Esophagus muscularis mucosa (tissue), 3 donors: ENCODE results near the gene PAK4.

Source experiments
- POLR2AphosphoS5 ChIP-seq, 2 donors: sonication (generic); formaldehyde crosslinking; IDR thresholded peaks; one replicate each; pipeline ENCODE4 v1.6.1; 2017; ENCODE audit warnings: antibody characterized with exemption in 2 of 2
- TF ChIP-seq, protein P1 (sequence below), 3 experiments: fragments of 200-600 bp in 2 of 3; fragments of 450-650 bp in 1 of 3; sonication (generic) in 2 of 3; IDR thresholded peaks; one replicate each; pipeline ENCODE4 v1.5.1; 2017 to 2019; ENCODE audit warnings: antibody characterized with exemption in 3 of 3, mild to moderate bottlenecking in 2 of 3, moderate library complexity in 1 of 3

DNA sequence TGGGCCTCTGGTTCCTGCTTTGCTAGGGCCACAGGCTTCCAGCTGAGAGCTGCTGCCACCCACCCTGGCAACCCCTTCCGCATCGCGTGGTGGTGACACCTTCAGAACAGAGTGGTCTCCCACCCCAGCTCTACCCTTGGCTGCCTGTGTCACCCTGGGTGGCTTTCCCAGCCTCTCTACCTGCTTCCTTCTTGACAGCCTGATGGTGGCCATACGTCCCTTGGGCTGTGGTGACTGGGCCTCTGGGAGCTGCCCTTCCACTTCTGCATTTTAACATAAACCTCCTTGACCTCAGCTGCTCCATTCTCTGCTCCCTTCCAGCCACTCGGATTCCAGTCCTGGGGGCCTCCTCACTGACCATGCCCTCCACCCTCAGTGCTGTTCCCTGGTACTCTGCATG is 17.0 kb downstream of the PAK4 start:
- TF ChIP-seq, protein P1, sequence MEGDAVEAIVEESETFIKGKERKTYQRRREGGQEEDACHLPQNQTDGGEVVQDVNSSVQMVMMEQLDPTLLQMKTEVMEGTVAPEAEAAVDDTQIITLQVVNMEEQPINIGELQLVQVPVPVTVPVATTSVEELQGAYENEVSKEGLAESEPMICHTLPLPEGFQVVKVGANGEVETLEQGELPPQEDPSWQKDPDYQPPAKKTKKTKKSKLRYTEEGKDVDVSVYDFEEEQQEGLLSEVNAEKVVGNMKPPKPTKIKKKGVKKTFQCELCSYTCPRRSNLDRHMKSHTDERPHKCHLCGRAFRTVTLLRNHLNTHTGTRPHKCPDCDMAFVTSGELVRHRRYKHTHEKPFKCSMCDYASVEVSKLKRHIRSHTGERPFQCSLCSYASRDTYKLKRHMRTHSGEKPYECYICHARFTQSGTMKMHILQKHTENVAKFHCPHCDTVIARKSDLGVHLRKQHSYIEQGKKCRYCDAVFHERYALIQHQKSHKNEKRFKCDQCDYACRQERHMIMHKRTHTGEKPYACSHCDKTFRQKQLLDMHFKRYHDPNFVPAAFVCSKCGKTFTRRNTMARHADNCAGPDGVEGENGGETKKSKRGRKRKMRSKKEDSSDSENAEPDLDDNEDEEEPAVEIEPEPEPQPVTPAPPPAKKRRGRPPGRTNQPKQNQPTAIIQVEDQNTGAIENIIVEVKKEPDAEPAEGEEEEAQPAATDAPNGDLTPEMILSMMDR (IDR thresholded peaks at IDR 0.05): no peak
- TF ChIP-seq POLR2AphosphoS5 (IDR thresholded peaks at IDR 0.05): no peak
